ENCODE measurements around the gene TMEM267. TPM values are rescaled to one million over a fixed set of nuclear protein-coding genes. Genes with fewer than 3 reads are reported as not detected.
A peak's percentile ranks its signal among the peaks of the same experiment; 100 is the strongest.

Gene TMEM267
- total RNA-seq, 4 donors from 2014 or later: 0.60 to 11.5 (median 7.3) TPM

GRCh38 chr5:43498581-43498980 lies 14.9 kb upstream of the TMEM267 start:
- no peaks in the 10 kb centered on the region for H3K27me3 ChIP-seq
- intact Hi-C loops (cut with DNase I; ENCODE audit: low total_unique reads) (no loop called here), in situ Hi-C loops (cut with MboI; ENCODE audit: low pct_ligation_motif_present in 1 of 4, low pct_unique_long_range_greater_than_20kb in 1 of 4, low sequenced_read_pairs in 3 of 4) (loop anchor here (25.0 kb wide), 2 partner anchors 186 to 436 kb away; partner anchors contain the start of gene HMGCS1 (in 4 of the 4))
- no peaks in the 10 kb centered on the region for H3K9me3 ChIP-seq
- H3K36me3 ChIP-seq: no peaks in the 10 kb centered on the region
- H3K4me1 ChIP-seq: peaks cover 0 to 3% (median 0%) of the 10 kb centered on the region in 4 donors
- no peak for DNase-seq
- H3K27ac ChIP-seq: no peak overlapping the region
- H3K4me3 ChIP-seq: no peak overlapping the region
- 85 to 94% methylated on average over 2 of the region's 2 CpGs for WGBS, 2 donors (ENCODE audit: low coverage in 1 of 2)
- TF ChIP-seq EP300 (IDR thresholded peaks at IDR 0.05; ENCODE audit: low read depth): no peak
- TF ChIP-seq POLR2AphosphoS5 (IDR thresholded peaks at IDR 0.05): no peak
- no peak for TF ChIP-seq POLR2A (IDR thresholded peaks at IDR 0.05)
- TF ChIP-seq CTCF (IDR thresholded peaks at IDR 0.05): no peak

GRCh38 chr5:43497311-43498104 lies 13.8 kb upstream of the TMEM267 start:
- H3K4me3 ChIP-seq: peak overlapping the region in 2 of 4 donors; percentile 23 to 33
- 60 to 63% methylated on average over 5 of the region's 5 CpGs for WGBS, 2 donors (ENCODE audit: low coverage in 1 of 2)
- intact Hi-C loops (cut with DNase I; ENCODE audit: low total_unique reads): no loop called here
- no peaks in the 10 kb centered on the region for H3K9me3 ChIP-seq
- in situ Hi-C loops (cut with MboI; ENCODE audit: low pct_ligation_motif_present in 1 of 4, low pct_unique_long_range_greater_than_20kb in 1 of 4, low sequenced_read_pairs in 3 of 4): loop anchor here (25.0 kb wide), 2 partner anchors 185 to 435 kb away; partner anchors contain the start of gene HMGCS1 (in 4 of the 4)
- H3K27me3 ChIP-seq: no peaks in the 10 kb centered on the region
- peak overlapping the region in 2 of 4 donors; percentile 54 to 60 for H3K27ac ChIP-seq
- TF ChIP-seq EP300 (IDR thresholded peaks at IDR 0.05; ENCODE audit: low read depth) (no peak), POLR2AphosphoS5 (IDR thresholded peaks at IDR 0.05) (no peak), POLR2A (IDR thresholded peaks at IDR 0.05) (no peak), CTCF (IDR thresholded peaks at IDR 0.05) (peak in 1 of 5 experiments; percentile 21)
- peaks cover 0 to 3% (median 0%) of the 10 kb centered on the region in 4 donors for H3K4me1 ChIP-seq
- no peaks in the 10 kb centered on the region for H3K36me3 ChIP-seq
- peak; percentile 13 for DNase-seq

GRCh38 chr5:43491326-43491725 lies 7.7 kb upstream of the TMEM267 start:
- H3K27me3 ChIP-seq: no peaks in the 10 kb centered on the region
- WGBS, 2 donors (ENCODE audit: low coverage in 1 of 2): 98 to 100% methylated on average over 1 of the region's 1 CpG
- no peaks in the 10 kb centered on the region for H3K9me3 ChIP-seq
- H3K36me3 ChIP-seq: no peaks in the 10 kb centered on the region
- intact Hi-C loops (cut with DNase I; ENCODE audit: low total_unique reads): no loop called here
- no peak overlapping the region for H3K27ac ChIP-seq
- DNase-seq: no peak
- TF ChIP-seq CTCF (IDR thresholded peaks at IDR 0.05) (no peak), POLR2AphosphoS5 (IDR thresholded peaks at IDR 0.05) (no peak), POLR2A (IDR thresholded peaks at IDR 0.05) (no peak), EP300 (IDR thresholded peaks at IDR 0.05; ENCODE audit: low read depth) (no peak)
- in situ Hi-C loops (cut with MboI; ENCODE audit: low pct_ligation_motif_present in 1 of 4, low pct_unique_long_range_greater_than_20kb in 1 of 4, low sequenced_read_pairs in 3 of 4): loop anchor here (25.0 kb wide), 2 partner anchors 179 to 429 kb away; partner anchors contain the start of gene HMGCS1 (in 4 of the 4)
- H3K4me1 ChIP-seq: no peaks in the 10 kb centered on the region
- H3K4me3 ChIP-seq: no peak overlapping the region

- H3K4me3 ChIP-seq: no peak overlapping the region
- TF ChIP-seq POLR2AphosphoS5 (IDR thresholded peaks at IDR 0.05): no peak
- no peak for TF ChIP-seq CTCF (IDR thresholded peaks at IDR 0.05)
- TF ChIP-seq POLR2A (IDR thresholded peaks at IDR 0.05): no peak
- no peak for TF ChIP-seq EP300 (IDR thresholded peaks at IDR 0.05; ENCODE audit: low read depth)
- peaks cover 0 to 26% (median 15%) of the 10 kb centered on the region in 4 donors for H3K4me1 ChIP-seq
- H3K27ac ChIP-seq: peak overlapping the region in 3 of 4 donors; percentile 96 to 98 (median 96)
- no peaks in the 10 kb centered on the region for H3K27me3 ChIP-seq
- WGBS, 2 donors (ENCODE audit: low coverage in 1 of 2): 91 to 92% methylated on average over 3 of the region's 3 CpGs
- in situ Hi-C loops (cut with MboI; ENCODE audit: low pct_ligation_motif_present in 1 of 4, low pct_unique_long_range_greater_than_20kb in 1 of 4, low sequenced_read_pairs in 3 of 4): loop anchor here (25.0 kb wide), 2 partner anchors 174 to 424 kb away; partner anchors contain the start of gene HMGCS1 (in 4 of the 4)
- DNase-seq: no peak
- no peaks in the 10 kb centered on the region for H3K9me3 ChIP-seq
- H3K36me3 ChIP-seq: no peaks in the 10 kb centered on the region
- intact Hi-C loops (cut with DNase I; ENCODE audit: low total_unique reads): no loop called here
Measured at GRCh38 chr5:43486353-43486752, 2.7 kb upstream of the TMEM267 start.

Measured in transverse colon (tissue), 4 donors.